ENCODE data around the gene MME. TPM values are rescaled to one million over a fixed set of nuclear protein-coding genes. Genes with fewer than 3 reads are reported as not detected.

The MME gene
- total and polyA plus RNA-seq, 12 donors, result 0.28 to 56.0 (median 1.5) TPM

GRCh38 chr3:155173771-155174170 lies 93.7 kb downstream of the MME start:
- Histone ChIP-seq H3K27me3 (no peaks in the 10 kb centered on the region), H3K27ac (no peak overlapping the region), H3K4me3 (no peak overlapping the region), H3K36me3 (replicated peaks in 1 of 2) (no peaks in the 10 kb centered on the region), H3K4me1 (replicated peaks in 1 of 2) (no peaks in the 10 kb centered on the region), H3K9me3 (replicated peaks in 1 of 3) (no peaks in the 10 kb centered on the region)
- TF ChIP-seq, protein P1, sequence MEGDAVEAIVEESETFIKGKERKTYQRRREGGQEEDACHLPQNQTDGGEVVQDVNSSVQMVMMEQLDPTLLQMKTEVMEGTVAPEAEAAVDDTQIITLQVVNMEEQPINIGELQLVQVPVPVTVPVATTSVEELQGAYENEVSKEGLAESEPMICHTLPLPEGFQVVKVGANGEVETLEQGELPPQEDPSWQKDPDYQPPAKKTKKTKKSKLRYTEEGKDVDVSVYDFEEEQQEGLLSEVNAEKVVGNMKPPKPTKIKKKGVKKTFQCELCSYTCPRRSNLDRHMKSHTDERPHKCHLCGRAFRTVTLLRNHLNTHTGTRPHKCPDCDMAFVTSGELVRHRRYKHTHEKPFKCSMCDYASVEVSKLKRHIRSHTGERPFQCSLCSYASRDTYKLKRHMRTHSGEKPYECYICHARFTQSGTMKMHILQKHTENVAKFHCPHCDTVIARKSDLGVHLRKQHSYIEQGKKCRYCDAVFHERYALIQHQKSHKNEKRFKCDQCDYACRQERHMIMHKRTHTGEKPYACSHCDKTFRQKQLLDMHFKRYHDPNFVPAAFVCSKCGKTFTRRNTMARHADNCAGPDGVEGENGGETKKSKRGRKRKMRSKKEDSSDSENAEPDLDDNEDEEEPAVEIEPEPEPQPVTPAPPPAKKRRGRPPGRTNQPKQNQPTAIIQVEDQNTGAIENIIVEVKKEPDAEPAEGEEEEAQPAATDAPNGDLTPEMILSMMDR (IDR thresholded peaks at IDR 0.05), result no peak
- no peak for TF ChIP-seq POLR2A (IDR thresholded peaks at IDR 0.05)
- intact Hi-C loops (cut with DNase I), result no loop called here
- DNase-seq, result no peak
- WGBS, 4 donors, result 61 to 82% (median 79%) methylated on average over 1 of the region's 1 CpG

DNA sequence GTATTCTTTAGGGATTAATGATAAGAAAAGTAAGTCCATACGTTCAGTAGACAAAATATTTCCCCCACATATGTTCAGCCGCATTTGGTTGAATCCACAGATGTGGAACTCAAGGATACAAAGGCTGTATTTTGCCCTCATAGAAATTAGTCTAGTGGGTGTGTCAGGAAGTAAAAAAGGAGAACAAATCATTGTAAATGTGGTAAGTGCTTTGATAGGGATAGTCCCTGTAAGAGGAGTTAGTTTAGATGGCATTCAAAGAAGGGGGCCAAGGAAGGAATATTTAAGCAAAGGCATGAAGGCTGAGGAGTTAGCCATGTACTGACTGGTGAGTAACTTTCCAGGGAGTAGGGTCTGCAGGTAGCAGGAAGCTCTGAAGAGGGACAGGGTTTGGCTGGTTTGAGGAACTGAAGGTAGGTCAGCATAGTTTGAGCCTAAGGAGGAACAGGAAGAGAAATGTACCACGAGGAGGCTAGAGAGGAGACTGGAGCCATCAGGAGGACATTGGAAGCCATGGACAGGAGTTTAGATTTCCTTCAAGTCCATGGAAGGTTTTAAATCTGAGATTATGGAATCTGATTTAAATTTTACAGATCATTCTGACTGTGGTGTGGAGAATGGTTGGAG lies 98.8 kb downstream of the MME start:
- intact Hi-C loops (cut with DNase I), result no loop called here
- DNase-seq, result no peak
- 73 to 80% (median 77%) methylated on average over 3 of the region's 3 CpGs for whole genome bisulfite sequencing, 4 donors

GRCh38 chr3:155179437-155179827 lies 99.3 kb downstream of the MME start:
- no peaks in the 10 kb centered on the region for H3K9me3 ChIP-seq (replicated peaks in 1 of 3)
- no peaks in the 10 kb centered on the region for H3K4me1 ChIP-seq (replicated peaks in 1 of 2)
- DNase-seq, result no peak
- H3K36me3 ChIP-seq (replicated peaks in 1 of 2), result no peaks in the 10 kb centered on the region
- 39 to 52% (median 46%) methylated on average over 2 of the region's 2 CpGs for WGBS, 4 donors
- no peak overlapping the region for H3K4me3 ChIP-seq
- H3K27me3 ChIP-seq, result no peaks in the 10 kb centered on the region
- intact Hi-C loops (cut with DNase I), result no loop called here
- H3K27ac ChIP-seq, result no peak overlapping the region
- TF ChIP-seq, protein P1 (IDR thresholded peaks at IDR 0.05), result no peak
- no peak for TF ChIP-seq POLR2A (IDR thresholded peaks at IDR 0.05)

More for the DNA sequence above, 98.8 kb downstream of the MME start:
- H3K4me1 ChIP-seq (replicated peaks in 1 of 2), result no peaks in the 10 kb centered on the region
- no peaks in the 10 kb centered on the region for H3K9me3 ChIP-seq (replicated peaks in 1 of 3)
- no peak overlapping the region for H3K4me3 ChIP-seq
- no peaks in the 10 kb centered on the region for H3K36me3 ChIP-seq (replicated peaks in 1 of 2)
- TF ChIP-seq POLR2A (IDR thresholded peaks at IDR 0.05), result no peak
- TF ChIP-seq, protein P1 (IDR thresholded peaks at IDR 0.05), result no peak
- H3K27ac ChIP-seq, result no peak overlapping the region
- no peaks in the 10 kb centered on the region for H3K27me3 ChIP-seq

DNA sequence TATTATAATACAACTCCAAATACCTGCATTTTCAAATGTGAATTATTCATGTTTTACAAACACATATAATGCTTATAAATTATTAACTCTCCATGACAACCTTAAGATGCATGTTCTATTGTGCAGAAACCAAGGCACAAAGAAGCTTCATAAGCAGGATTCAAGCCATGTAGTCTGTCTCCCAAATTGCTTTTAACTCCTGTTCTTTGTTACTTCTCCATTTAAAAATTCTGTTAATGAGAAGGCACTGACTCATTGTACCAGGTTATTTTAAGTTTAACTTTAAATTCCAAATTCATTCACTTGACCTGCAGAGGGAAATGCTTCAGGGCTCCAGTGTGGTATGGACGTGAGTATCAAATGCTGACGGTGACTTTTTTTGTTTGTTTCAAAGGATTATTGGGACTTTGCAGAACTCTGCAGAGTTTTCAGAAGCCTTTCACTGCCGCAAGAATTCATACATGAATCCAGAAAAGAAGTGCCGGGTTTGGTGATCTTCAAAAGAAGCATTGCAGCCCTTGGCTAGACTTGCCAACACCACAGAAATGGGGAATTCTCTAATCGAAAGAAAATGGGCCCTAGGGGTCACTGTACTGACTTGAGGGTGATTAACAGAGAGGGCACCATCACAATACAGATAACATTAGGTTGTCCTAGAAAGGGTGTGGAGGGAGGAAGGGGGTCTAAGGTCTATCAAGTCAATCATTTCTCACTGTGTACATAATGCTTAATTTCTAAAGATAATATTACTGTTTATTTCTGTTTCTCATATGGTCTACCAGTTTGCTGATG lies 100.0 kb downstream of the MME start:
- 80 to 85% (median 80%) methylated on average over 5 of the region's 5 CpGs for WGBS, 4 donors
- no peaks in the 10 kb centered on the region for H3K4me1 ChIP-seq (replicated peaks in 1 of 2)
- intact Hi-C loops (cut with DNase I), result no loop called here
- no peak overlapping the region for H3K4me3 ChIP-seq
- no peak overlapping the region for H3K27ac ChIP-seq
- DNase-seq, result no peak
- H3K9me3 ChIP-seq (replicated peaks in 1 of 3), result no peaks in the 10 kb centered on the region
- no peaks in the 10 kb centered on the region for H3K36me3 ChIP-seq (replicated peaks in 1 of 2)
- no peaks in the 10 kb centered on the region for H3K27me3 ChIP-seq
- TF ChIP-seq POLR2A (IDR thresholded peaks at IDR 0.05), result no peak
- TF ChIP-seq, protein P1 (IDR thresholded peaks at IDR 0.05), result no peak
